ENCODE measurements around the gene RALA. TPM values are rescaled to one million over a fixed set of nuclear protein-coding genes. Genes with fewer than 3 reads are reported as not detected.

The RALA gene
- total and polyA plus RNA-seq, 4 donors: 5.7 to 18.8 (median 9.2) TPM

DNA sequence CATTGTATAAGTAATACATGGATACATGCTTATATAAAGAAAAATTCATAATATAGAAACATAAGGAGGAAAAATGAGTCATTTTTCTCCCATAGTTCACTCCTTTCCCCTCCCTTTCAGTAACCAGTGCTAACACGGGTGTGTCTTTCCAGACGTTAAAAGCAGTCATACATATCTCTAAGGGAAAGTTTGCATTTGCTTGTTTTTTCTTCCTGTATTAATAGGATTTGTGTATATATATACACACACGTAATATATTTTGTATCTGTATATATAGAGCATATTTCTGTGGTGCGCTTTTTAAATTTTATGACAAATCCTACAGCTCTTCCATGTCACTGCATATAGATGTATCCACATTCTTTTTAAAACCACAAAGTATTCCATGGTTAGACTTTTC lies 78.8 kb downstream of the RALA start:
- TF ChIP-seq HNF4G (IDR thresholded peaks at IDR 0.05): no peak
- TF ChIP-seq RXRA (IDR thresholded peaks at IDR 0.05): no peak
- no peak for TF ChIP-seq TAF1 (conservative IDR thresholded peaks at IDR 0.05)
- no peak for TF ChIP-seq CTCF (IDR thresholded peaks at IDR 0.05; ENCODE audit: low read depth, low read length, missing input control)
- TF ChIP-seq EGR1 (IDR thresholded peaks at IDR 0.05; ENCODE audit: low read depth in 2 of 2): no peak
- TF ChIP-seq YY1 (IDR thresholded peaks at IDR 0.05): no peak
- TF ChIP-seq FOXA1 (IDR thresholded peaks at IDR 0.05): no peak
- no peak for TF ChIP-seq JUND (IDR thresholded peaks at IDR 0.05)
- TF ChIP-seq SP1 (IDR thresholded peaks at IDR 0.05): no peak
- no peak for TF ChIP-seq RAD21 (IDR thresholded peaks at IDR 0.05)
- no peak for TF ChIP-seq MAX (IDR thresholded peaks at IDR 0.05)
- TF ChIP-seq, protein P1, sequence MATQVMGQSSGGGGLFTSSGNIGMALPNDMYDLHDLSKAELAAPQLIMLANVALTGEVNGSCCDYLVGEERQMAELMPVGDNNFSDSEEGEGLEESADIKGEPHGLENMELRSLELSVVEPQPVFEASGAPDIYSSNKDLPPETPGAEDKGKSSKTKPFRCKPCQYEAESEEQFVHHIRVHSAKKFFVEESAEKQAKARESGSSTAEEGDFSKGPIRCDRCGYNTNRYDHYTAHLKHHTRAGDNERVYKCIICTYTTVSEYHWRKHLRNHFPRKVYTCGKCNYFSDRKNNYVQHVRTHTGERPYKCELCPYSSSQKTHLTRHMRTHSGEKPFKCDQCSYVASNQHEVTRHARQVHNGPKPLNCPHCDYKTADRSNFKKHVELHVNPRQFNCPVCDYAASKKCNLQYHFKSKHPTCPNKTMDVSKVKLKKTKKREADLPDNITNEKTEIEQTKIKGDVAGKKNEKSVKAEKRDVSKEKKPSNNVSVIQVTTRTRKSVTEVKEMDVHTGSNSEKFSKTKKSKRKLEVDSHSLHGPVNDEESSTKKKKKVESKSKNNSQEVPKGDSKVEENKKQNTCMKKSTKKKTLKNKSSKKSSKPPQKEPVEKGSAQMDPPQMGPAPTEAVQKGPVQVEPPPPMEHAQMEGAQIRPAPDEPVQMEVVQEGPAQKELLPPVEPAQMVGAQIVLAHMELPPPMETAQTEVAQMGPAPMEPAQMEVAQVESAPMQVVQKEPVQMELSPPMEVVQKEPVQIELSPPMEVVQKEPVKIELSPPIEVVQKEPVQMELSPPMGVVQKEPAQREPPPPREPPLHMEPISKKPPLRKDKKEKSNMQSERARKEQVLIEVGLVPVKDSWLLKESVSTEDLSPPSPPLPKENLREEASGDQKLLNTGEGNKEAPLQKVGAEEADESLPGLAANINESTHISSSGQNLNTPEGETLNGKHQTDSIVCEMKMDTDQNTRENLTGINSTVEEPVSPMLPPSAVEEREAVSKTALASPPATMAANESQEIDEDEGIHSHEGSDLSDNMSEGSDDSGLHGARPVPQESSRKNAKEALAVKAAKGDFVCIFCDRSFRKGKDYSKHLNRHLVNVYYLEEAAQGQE (IDR thresholded peaks at IDR 0.05): no peak
- TF ChIP-seq ATF3 (IDR thresholded peaks at IDR 0.05): no peak
- Histone ChIP-seq H3K27me3 (ENCODE audit: control insufficient read depth in 4 of 4, insufficient read depth in 4 of 4, low read length in 3 of 4) (no peaks in the 10 kb centered on the region), H3K9ac (ENCODE audit: low read depth in 1 of 2, low read length in 2 of 2) (no peak overlapping the region), H3K36me3 (ENCODE audit: control insufficient read depth in 4 of 4, insufficient read depth in 3 of 4, low read depth in 1 of 4, low read length in 3 of 4) (peaks cover 3 to 12% (median 6%) of the 10 kb centered on the region in 4 donors), H3K9me3 (ENCODE audit: control insufficient read depth in 4 of 4, low read length in 3 of 4) (no peaks in the 10 kb centered on the region), H3K27ac (ENCODE audit: low read depth in 1 of 2, low read length in 2 of 2) (no peak overlapping the region), H3K4me3 (ENCODE audit: low read depth in 1 of 3, low read length in 3 of 3) (no peak overlapping the region), H3K4me1 (ENCODE audit: control insufficient read depth in 4 of 4, insufficient read depth in 4 of 4, low read length in 3 of 4) (no peaks in the 10 kb centered on the region)
- DNase-seq (ENCODE audit: low spot score): no peak
- 89% methylated on average over 4 of the region's 4 CpGs for WGBS

DNA sequence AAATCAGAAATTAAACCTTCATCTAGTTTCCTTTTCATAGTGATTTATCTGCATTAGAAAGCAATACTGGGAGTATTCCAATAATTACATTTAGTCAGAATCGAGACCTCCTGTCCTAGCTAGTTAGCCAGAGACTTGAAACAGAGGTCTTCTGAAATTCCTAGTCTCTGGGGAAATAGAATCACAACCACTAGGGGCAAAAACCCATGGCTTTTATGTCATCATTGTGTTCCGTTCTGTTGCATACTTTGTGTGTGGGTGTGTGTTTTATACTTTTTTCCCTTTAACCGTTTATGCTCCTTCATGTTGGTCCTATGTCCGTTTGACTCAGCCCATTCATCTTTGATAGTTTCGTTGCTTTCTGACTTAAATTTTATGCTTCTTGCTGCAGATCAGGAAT lies 79.8 kb downstream of the RALA start:
- Histone ChIP-seq H3K9ac (ENCODE audit: low read depth in 1 of 2, low read length in 2 of 2) (no peak overlapping the region), H3K4me1 (ENCODE audit: control insufficient read depth in 4 of 4, insufficient read depth in 4 of 4, low read length in 3 of 4) (no peaks in the 10 kb centered on the region), H3K27ac (ENCODE audit: low read depth in 1 of 2, low read length in 2 of 2) (no peak overlapping the region), H3K27me3 (ENCODE audit: control insufficient read depth in 4 of 4, insufficient read depth in 4 of 4, low read length in 3 of 4) (no peaks in the 10 kb centered on the region), H3K9me3 (ENCODE audit: control insufficient read depth in 4 of 4, low read length in 3 of 4) (no peaks in the 10 kb centered on the region), H3K36me3 (ENCODE audit: control insufficient read depth in 4 of 4, insufficient read depth in 3 of 4, low read depth in 1 of 4, low read length in 3 of 4) (peaks cover 2 to 8% (median 5%) of the 10 kb centered on the region in 4 donors), H3K4me3 (ENCODE audit: low read depth in 1 of 3, low read length in 3 of 3) (no peak overlapping the region)
- 86% methylated on average over 5 of the region's 5 CpGs for WGBS
- TF ChIP-seq HNF4A (conservative IDR thresholded peaks at IDR 0.05) (no peak), ZBTB33 (IDR thresholded peaks at IDR 0.05) (no peak), ATF3 (IDR thresholded peaks at IDR 0.05) (no peak), NR2F2 (IDR thresholded peaks at IDR 0.05) (no peak), FOXA1 (IDR thresholded peaks at IDR 0.05) (no peak)
- no peak for DNase-seq (ENCODE audit: low spot score)

All from liver (tissue), 9 donors.